Occipital lobe (tissue), 2 donors: Measurements from ENCODE around the gene ADSS2. TPM values are rescaled to one million over a fixed set of nuclear protein-coding genes. Genes with fewer than 3 reads are reported as not detected.
"Not testable (repeated sequence)": the region's sequence is repeated elsewhere in the genome, so short reads cannot be mapped to it uniquely, and the experiment has no call there.

Experiments
- DNase-seq: peaks from one replicate; lab custom pipeline; 2025; lab: John Stamatoyannopoulos, UW
- total RNA-seq: library from RNA; depleted of rRNA; stranded (reverse); fragments of >200 nt; gene quantifications from one replicate; pipeline ENCODE4 v1.2.3, GENCODE V29; 2014

ADSS2 gene
- total RNA-seq, 1 donor from 2014 or later: 69.7 TPM

DNA sequence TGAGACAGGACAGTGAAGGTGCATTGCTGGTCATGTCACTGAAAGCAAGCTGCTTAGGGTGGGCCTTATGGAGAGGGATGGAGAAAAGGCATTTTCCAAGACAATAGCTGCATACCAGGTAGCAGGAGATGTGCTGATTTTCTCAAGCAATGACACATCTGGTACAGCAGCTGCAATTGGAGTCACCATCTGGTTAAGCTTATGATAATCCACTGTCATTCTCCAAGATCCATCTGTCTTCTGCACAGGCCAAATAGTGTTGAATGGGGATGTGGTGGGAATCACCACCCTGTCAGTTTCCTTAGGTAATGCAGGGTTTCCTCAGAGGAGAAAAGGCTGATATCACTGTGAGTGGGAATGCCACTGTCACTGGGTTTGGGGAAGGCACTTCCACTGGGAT lies 54.6 kb downstream of the ADSS2 start:
- no peak for DNase-seq

DNA sequence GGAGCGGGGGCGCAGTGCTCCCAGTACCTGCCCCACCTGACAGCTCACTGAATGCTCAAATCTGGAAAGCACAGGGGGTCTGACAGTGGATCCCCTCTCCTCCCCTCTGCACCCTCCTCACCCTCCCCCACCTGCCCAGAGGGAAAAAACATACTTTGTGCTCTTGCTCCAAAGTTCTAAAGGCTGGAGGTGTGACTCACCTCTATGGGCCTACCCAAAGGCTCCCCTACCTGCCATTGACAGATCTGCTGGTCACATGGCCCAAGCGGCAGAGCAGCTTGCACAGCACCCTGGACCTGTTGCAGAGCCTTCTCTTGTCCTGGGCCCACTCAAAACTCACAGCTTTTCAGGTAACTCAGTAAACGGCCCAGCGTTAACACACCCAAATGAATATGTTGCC lies 55.7 kb downstream of the ADSS2 start:
- no peak for DNase-seq

DNA sequence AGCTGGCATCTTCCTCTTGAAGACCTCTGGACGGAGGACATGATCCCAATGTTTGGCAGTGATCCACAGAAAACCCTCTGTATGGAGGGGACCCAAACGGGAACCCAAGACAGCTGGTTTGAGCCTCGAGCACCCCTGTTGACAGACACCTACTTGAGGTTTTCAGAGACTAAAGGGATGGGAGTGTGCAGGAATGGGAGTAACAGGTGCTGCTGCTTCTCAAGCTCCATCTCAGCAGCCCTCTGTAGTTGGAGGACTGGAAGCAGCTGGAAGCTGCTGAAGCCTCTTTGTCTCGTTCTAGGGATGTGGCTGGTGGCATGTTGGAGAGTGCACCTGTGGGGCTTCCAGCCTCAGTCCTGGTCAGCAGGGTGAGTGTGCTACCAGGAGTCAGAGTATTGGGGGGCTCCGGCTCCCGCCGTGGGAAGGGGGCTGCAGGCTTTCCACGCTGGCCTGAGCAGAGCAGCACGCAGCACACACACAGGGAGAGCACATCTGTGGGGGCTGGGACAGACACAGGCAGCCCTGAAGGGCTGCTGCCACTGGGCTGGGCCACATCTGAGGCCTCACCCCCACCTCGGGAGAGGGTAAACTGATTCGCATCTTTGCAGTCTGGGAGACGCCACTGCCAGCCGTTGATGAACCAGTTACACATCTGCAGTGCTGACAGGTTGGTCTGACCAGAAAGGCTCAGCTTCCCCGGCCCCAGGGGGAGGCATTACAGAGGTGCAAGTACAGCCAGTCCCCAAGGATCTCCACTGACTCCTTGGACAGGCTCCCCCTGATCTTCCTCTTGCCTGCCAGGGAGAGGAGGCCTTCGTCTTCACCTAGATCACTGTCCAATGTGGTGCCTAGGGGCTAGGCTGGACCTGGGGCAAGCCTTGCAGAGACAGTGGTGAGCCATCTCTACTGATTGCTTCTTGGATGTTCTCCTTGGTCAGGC lies 56.6 kb downstream of the ADSS2 start:
- no peak for DNase-seq

DNA sequence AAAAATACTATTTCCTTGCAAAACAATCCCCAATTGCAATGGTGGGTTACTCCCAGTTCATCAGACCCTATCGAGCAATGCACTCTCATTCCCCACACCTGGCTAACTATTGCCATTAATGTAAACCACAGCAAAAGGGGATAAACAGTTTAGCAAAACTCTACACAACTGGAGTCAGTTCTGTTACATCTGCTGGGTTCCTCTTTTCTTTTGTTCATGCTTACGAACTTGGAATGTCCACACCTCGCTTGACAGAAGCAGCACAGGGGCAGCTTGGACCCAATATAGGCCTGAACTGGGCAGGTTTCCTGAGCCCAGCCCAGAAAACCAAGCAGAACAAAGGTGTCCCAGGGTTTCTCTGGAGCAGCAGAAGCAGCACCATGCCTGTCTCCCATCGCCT lies 57.4 kb downstream of the ADSS2 start:
- no peak for DNase-seq

DNA sequence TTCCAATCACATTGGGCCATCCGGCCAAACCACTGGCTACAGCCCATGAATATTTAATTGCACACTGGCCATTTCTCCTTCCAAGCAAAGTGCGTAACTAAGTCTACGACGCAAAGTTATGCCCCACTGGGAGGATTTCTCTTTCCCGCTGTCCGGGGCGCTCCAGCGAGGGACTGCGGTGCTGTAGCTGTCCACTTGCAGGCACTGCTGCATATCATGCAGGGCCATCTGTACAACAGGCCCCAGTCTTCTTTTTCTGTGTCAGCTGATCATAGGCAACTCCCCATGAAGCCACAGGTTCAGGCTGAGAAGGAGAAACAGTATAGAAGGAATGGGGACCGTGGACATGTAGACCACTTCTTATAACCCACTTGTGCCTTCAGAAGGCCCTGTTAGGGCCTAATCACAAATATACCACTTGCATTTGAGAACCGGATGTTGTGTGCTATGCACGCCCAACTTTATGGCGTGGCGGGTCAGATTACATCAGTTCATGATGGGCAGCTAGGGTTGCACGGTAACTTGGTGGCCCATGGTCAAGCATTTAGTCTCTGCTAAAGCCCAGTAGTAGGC lies 58.0 kb downstream of the ADSS2 start:
- DNase-seq: no peak

DNA sequence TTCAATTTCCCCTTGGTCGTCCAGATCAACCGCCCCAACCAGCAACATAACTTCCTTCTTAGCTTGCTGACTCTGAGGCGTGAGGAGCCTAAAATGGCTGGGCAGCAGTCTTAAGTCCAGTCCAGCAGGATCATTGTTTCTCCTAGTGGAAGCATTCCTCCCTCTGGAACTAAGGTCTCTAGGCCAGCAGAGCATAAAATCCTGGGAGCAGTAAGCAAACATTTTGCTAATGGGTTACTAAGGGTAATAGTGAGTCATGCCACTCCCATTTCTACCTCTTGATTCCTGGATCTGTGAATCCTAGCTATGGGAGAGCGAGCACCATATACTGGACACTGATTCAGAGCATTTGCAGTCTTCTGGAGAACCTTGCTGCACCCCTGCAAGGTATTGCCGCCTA lies 59.9 kb downstream of the ADSS2 start:
- no peak for DNase-seq

DNA sequence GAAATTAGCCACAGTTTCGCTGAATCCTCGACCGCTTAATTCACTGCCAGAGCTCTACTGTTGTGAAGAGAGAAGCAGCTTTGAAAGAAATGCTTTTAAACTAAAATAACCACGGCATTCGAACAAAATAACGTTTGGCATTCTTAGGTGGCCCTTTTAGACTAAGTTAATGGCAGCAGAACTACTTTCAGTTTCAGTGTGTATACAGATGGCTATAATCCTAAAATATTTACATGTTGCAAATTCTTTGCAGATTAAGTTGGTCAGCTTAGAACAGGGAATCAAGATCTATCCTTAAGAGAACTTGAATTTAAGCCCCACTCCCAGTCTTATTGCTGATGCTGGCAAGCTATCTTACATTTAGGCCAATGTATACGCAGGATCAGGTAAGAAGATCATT lies 62.7 kb downstream of the ADSS2 start:
- DNase-seq: no peak

DNA sequence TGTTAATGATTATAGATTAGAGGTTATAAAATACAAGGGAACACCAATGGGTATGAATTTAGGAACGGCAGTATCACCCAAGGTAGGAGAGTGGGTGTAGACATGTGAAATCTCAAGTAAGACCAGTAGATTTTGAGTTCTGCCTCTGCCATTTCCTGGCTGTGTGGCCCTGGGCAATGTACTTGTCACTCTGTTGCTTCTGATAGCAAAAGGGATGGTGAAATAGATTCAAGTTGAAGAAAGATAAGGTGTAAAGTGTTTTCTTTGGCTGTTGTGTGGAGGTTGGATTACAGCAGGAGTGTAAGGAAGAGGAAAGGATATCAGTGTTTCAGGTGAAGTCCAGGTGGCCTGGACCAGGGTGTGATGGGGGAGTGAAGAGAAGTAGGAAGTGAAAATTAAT lies 64.3 kb downstream of the ADSS2 start:
- no peak for DNase-seq

DNA sequence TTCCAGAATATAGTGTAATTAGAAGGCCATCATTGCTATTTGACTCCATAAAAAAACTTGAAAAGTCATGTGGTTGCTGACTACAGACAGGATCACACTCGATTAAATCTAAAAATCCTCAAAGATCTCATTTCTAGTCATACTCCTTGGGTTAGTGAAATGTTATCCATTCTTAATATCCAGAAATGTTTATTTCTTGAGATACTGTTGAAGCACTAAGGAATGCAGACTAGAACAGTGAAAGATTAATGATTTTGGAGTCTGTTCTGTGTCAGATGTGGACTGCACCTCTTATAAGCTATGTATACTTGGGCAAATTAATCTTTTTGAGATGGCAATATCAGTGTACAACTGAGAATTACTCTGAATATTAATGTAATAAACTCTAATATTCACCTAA lies 65.1 kb downstream of the ADSS2 start:
- DNase-seq: no peak

DNA sequence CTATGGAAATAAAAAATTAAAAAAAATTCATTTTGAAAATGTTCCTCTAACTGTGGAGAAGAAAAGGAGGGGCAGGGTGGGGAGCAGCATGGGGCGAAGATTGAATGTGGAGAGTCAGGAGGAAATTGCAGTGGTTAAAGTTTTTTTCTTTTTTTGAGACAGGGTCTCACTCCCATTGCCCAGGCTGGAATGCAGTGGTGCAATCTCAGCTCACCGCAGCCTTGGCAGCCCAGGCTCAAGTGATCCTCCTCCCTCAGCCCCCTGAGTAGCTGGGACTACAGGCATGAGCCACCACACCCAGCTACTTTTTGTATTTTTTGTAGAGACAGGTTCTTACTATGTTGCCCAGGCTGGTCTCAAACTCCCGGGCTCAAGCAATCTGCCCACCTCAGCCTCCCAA lies 67.6 kb downstream of the ADSS2 start:
- no peak for DNase-seq

DNA sequence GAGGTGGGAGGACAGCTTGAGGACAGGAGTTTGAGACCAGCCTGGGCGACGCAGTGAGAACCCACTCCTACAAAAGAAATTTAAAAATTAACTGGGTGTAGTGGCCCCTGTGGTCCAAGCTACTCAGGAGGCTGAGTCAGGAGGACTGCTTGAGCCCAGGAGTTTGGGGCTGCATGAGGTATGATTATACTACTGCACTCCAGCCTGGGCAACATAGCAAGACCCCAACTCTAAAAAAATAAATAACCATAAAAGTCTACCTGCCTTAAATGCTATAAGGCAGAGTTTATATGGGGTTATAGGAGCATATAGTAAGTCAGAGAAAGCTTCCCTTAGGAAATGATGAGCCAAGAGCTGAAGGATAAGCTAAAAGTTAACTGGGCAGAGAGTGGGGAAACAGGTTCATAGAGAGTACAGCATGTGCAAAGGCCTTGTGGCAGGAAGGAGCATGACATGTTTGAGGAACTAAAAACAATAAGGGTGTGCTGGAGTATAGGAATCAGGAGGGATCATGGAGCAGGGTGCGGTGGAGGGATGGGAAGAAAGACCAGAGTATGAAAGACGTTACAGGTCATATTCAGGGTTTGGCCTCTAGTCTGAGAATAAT lies 68.3 kb downstream of the ADSS2 start:
- DNase-seq: no peak

DNA sequence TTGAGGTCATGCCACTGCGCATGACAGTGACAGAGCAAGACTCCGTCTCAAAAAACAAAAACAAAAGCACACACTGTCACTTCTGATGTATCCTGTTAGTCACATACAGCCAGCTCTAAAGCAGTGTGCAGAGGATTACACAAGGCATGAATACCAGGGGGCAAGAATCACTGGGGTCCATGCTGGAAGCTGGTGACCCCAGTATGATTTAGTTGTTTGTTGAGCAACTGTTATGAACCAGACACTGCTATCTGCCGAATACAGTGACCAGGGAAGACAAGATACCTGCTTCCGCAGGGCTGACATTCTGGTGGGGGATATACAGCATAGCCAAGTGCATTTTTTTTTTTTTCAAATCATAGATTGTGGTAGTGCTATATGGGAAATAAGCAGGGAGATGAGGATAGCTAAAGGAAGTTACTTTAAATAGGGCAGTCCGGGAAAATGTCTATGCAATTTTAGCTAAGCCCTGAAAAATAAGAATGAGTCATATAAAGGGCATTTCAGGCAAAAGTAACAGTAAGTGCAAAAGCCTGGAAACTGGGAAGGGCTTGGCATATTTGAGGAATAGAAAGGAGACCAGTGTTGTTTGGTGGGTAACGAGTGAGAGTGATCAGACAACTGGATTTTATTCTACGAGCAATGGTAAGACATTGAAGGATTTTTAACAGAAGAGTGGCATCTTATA lies 69.7 kb downstream of the ADSS2 start:
- no peak for DNase-seq

DNA sequence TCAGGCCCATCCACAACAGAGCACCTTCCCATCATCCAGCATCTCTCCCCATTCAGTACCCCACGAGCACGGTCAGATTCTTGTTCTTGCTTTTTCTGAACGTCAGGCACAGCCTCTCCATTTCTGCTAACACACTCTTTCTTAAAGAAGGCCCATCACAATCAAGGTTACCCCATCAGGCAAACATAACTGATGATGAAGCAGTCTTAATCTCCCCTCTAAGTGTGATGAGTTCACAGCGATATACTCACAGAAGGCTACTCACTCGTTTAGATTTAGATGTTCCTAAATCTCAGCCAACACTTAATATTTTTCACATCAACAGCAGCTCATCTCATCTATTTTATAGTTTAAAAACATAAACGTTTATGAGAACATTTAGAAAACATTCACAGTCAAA lies 75.6 kb downstream of the ADSS2 start:
- no peak for DNase-seq

DNA sequence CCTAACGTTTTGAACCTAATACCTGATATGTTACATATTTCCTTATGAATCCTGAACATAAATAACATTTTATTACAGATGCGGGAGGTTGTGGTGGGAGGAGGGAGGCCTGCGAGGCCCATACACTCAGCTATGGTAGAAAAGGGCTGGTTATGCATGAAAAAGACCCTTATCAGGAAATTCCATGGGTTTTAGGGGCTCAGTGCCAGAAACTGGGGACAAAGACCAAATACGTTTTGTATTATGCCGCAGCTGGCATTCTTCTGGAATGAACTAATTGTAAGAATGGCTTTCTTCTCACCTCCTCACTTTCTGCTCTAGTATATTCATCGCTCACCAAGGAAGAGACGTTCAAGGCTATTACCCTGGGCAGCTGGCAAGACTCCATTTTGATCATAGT lies 76.7 kb downstream of the ADSS2 start:
- DNase-seq: no peak

DNA sequence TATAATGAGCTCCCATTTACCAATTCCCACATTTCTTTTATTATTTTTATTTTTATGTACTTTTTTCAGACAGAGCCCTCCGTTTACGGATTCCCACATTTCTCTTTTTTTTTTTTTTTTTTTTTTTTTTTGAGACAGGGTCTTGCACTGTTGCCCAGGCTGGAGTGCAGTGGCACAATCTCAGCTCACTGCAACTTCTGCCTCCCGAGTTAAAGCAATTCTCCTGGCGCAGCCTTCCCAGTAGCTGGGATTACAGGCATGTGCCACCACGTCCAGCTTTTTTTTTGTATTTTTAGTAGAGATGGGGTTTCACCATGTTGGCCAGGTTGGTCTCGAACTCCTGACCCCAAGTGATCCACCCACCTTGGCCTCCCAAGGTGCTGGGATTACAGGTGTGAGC lies 77.2 kb downstream of the ADSS2 start:
- DNase-seq: not testable (repeated sequence)

DNA sequence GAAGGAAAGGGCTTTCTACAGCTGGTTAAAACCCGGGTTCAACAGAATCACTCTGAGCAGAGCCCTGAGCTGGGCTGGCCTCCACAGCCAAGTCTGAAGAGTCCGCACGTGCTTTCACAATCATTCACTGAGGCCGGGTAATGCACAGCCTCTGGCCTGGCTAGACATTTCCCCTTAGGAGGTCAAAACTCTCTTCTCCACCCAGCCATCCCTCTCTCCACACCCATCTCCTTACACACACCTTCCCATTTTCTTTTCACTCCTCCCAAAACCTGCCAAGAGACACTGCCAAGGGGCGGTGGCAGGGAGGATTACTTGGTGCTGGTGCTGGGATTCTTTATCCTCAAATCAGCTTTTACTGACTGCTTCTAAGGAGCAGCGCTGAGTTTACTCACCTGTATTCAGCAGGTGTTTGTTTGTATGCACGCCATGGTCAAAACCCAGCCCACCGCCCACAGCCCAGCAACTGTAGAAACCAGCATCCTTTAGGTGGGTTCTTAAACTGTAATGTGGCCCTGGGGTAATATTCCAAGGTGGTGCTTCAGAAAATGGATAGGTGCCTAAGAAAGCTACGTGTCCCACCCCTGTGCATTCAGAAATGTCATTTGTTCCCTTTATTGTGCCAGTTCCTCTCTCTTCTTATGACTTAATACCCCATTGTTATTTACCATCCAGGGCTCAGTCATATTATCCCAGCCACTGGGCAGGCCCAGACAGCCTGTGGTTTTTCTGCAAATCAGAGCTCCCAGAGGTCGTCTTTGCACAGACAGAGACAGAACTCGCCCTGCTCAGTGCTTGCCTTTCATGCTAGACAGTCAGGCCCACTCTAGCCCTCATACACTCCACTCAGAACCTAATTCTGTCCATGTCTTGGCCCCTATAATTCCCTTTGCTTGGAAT lies 80.2 kb downstream of the ADSS2 start:
- DNase-seq: no peak

DNA sequence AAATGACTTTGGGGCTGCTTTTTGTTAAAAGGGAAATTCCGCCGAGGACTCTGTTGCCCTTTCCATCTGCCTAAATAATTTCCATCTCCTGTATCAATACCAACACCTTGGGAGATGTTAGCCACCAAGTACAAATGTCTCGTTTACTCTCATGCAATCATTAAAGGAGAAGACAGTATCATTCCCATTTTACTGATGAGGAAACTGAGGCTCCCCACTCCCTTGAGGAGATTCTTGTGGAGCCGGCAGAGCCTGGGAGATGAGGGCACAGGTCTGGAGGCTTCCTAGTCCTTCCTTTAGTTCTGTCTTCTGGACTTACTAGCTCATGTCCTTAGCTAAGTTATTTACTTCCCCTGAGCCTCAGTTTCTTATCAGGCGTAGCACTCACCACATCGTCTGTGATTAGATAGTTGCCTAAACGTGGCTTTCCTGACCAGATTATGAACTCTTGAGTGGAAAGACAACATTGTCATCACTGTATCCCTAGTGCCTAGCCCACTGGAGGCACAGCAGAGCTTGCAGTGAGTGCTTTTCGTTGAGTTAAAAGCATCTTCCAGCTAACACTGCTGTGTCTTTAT lies 81.6 kb downstream of the ADSS2 start:
- no peak for DNase-seq

DNA sequence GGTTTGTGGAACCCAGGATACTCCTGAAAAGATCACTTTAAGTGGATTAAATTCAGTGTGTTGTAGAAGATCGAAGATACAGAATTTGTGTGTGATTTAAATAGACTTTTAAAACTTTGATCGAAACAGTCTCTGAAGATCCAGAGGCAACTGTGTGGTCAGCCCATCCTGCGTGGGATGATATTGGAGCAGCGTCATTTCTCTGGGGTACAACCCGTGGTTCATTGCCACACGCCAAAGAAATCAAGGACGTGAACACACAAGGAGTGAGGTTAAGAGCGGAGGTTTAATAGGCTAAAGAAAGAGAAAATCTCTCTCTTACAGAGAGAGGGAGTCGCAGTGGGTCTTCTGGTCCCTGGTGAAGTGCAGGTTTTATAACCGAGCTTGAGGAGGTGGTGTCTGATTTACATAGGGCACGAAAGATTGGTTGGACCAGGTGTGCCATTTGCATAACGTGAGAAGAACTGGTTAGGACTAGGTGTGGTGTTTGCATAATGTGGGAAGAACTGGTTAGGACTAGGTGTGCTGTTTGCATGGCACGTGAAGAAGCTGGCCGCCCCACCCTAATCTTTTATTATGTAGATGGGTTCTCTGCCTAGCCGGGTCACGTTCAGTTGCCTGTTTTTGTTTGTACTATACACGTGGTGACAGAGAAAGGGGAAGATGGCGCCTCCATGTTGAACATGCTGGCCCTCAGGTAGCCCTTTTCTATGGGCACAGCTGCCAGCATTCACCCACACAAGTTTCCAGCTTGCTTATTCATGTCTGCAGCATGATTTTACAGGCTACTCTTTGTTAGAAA lies 82.3 kb downstream of the ADSS2 start:
- no peak for DNase-seq

DNA sequence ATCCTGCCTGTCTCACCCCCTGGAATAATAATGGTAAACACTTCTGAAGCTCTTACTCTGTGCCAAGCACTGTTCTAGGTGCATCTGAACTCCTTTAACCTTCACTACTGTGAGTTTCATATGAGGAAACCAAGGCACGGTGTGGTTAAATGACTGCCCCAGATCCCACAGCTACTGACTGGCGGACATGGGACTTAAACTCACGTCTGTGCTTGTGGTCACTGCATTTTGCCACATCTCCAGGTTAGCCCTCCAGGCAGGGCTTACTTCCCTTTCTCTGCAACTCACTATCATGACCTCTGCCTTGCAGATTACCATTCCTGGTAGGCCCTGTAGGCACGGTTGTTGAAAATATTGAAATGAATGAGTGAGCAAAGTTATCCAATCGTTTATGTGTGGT lies 83.4 kb downstream of the ADSS2 start:
- no peak for DNase-seq
